Pancreas (tissue), 10 donors: ENCODE measurements around the gene SUPT4H1. TPM values are rescaled to one million over a fixed set of nuclear protein-coding genes. Genes with fewer than 3 reads are reported as not detected.

Experiments used
- ATAC-seq, 4 donors: fragments of 200-7000 bp; cut with Tn5 transposase; one replicate each; pipeline versions ENCODE4 v1.8.0 to v1.9.1; 2020; ENCODE audit warnings: mild to moderate bottlenecking in 4 of 4, moderate library complexity in 4 of 4
- DNase-seq, 6 donors: peaks; one replicate each; pipeline ENCODE4 v3.0.0-alpha.2; 2020
- FAIRE-seq: peaks from 2 replicates; lab custom pipeline; 2012; peaks lifted over from hg19 to GRCh38; lab: Jason Lieb, UNC
- H3K27ac ChIP-seq, 4 donors: fragments of 200-600 bp; sonication (generic); 1 replicate in 3 of 4; 2 replicates in 1 of 4; pipeline versions ENCODE4 v1.5.0 to v1.8.0; 2020
- H3K27me3 ChIP-seq, 4 donors: fragments of 200-600 bp; one replicate each; pipeline ENCODE4 v1.8.0; 2021
- H3K36me3 ChIP-seq, 3 donors: fragments of 200-600 bp; sonication (generic) in 1 of 3; one replicate each; pipeline versions ENCODE4 v1.5.0 to v1.8.0; 2020 to 2021
- H3K4me1 ChIP-seq, 3 donors: fragments of 200-600 bp; one replicate each; pipeline ENCODE4 v1.8.0; 2021
- H3K4me3 ChIP-seq, 4 donors: fragments of 200-600 bp; sonication (generic) in 2 of 4; one replicate each; pipeline versions ENCODE4 v1.5.0 to v1.8.0; 2020 to 2021
- H3K9me3 ChIP-seq, 4 donors: fragments of 200-600 bp; one replicate each; pipeline ENCODE4 v1.8.0; 2021
- CTCF ChIP-seq, 4 donors: fragments of 200-600 bp; sonication (generic) in 3 of 4; IDR thresholded peaks; one replicate each; pipeline versions ENCODE4 v1.5.0 to v1.8.0; 2021; ENCODE audit warnings: antibody characterized with exemption in 4 of 4
- WGBS, 2 donors: extraction: QIAGEN DNeasy Blood & Tissue Kit; methylation state at CpG; one replicate each; pipeline ENCODE4 v1.1.7; 2013; 5-methylcytosine and 5-hydroxymethylcytosine counted together
- intact Hi-C, 3 donors: fragments of 100-400 bp; cut with DNase I; formaldehyde crosslinking; loops; one replicate each; pipeline versions ENCODE4 v1.11.1 to v1.14.2; 2022
- polyA plus RNA-seq, 2 donors: library from polyadenylated mRNA; stranded (reverse); fragments of 200-250 nt; gene quantifications; one replicate each; pipeline ENCODE4 v1.2.3, GENCODE V29; 2013
- total RNA-seq, 6 donors: library from RNA; stranded (reverse); fragmentation: NEBNext Ultra II Directional in 4 of 6; extraction: Animal tissue kit (Norgen Biotek cat#: 25700) in 4 of 6; gene quantifications; one replicate each; pipeline versions ENCODE4 v1.2.1 to v1.2.4, GENCODE V29; 2021 to 2023
- donor health status: healthy with polysubstance abuse.
- donor health status: DM: no; HTN: no; CAD: no; lungs with moderate emphysema.
- donor health status: DM: no; HTN: no; CAD: no.
- donor health status: control.
- donor health status: control.
- donor health status: Bipolar disorder and iron deficiency.
- donor health status: DM: yes; HTN: yes; CAD: no.
- donor health status: DM: no; HTN: no; CAD: no.
- donor health status: DM: no; HTN: no; CAD: no.
- donor health status: DM: yes; HTN: yes; CAD: no.

The SUPT4H1 gene
- total and polyA plus RNA-seq, 8 donors: 14.1 to 43.7 (median 27.1) TPM

- no peak for TF ChIP-seq CTCF (IDR thresholded peaks at IDR 0.05)
- intact Hi-C loops: no loop called here
These were observed 10.5 kb upstream of the SUPT4H1 start for GRCh38 chr17:58362368-58363014.

GRCh38 chr17:58360296-58361063 lies 8.5 kb upstream of the SUPT4H1 start:
- 73 to 76% methylated on average over 5 of the region's 5 CpGs for WGBS, 2 donors
- intact Hi-C loops: no loop called here
- ATAC-seq: no peak

More at GRCh38 chr17:58362368-58363014, 10.5 kb upstream of the SUPT4H1 start:
- Histone ChIP-seq H3K4me3 (no peak overlapping the region), H3K36me3 (peaks cover 0 to 30% (median 8%) of the 10 kb centered on the region in 3 donors), H3K4me1 (no peaks in the 10 kb centered on the region), H3K27ac (no peak overlapping the region), H3K9me3 (no peaks in the 10 kb centered on the region), H3K27me3 (no peaks in the 10 kb centered on the region)
- DNase-seq (no peak), ATAC-seq (no peak), FAIRE-seq (no peak)
- WGBS, 2 donors: 94% methylated on average over 16 of the region's 16 CpGs

GRCh38 chr17:58358408-58359172 lies 6.6 kb upstream of the SUPT4H1 start:
- Histone ChIP-seq H3K9me3 (no peaks in the 10 kb centered on the region), H3K27ac (no peak overlapping the region), H3K4me1 (no peaks in the 10 kb centered on the region), H3K27me3 (no peaks in the 10 kb centered on the region), H3K4me3 (no peak overlapping the region), H3K36me3 (peaks cover 0 to 41% (median 8%) of the 10 kb centered on the region in 3 donors)
- intact Hi-C loops: loop anchor here in 2 of 3 donors (10.0 kb wide), 1 partner anchor 56 kb away; the partner anchor contains the start of gene RNF43 (in 2 of the 2)
- no peak for ATAC-seq
- no peak for TF ChIP-seq CTCF (IDR thresholded peaks at IDR 0.05)
- 87 to 94% methylated on average over 16 of the region's 16 CpGs for WGBS, 2 donors
- peak in 1 of 6 donors; percentile 74 for DNase-seq
- no peak for FAIRE-seq

More at GRCh38 chr17:58360296-58361063, 8.5 kb upstream of the SUPT4H1 start:
- H3K27me3 ChIP-seq: no peaks in the 10 kb centered on the region
- DNase-seq (no peak), FAIRE-seq (no peak)
- no peaks in the 10 kb centered on the region for H3K4me1 ChIP-seq
- no peaks in the 10 kb centered on the region for H3K9me3 ChIP-seq
- no peak overlapping the region for H3K27ac ChIP-seq
- no peak for TF ChIP-seq CTCF (IDR thresholded peaks at IDR 0.05)
- no peak overlapping the region for H3K4me3 ChIP-seq
- peaks cover 0 to 42% (median 8%) of the 10 kb centered on the region in 3 donors for H3K36me3 ChIP-seq

- FAIRE-seq: no peak
- no peak for TF ChIP-seq CTCF (IDR thresholded peaks at IDR 0.05)
- no peak for DNase-seq
- Histone ChIP-seq H3K9me3 (no peaks in the 10 kb centered on the region), H3K36me3 (peaks cover 0 to 31% (median 8%) of the 10 kb centered on the region in 3 donors), H3K27me3 (no peaks in the 10 kb centered on the region), H3K4me1 (peaks cover 0 to 4% (median 0%) of the 10 kb centered on the region in 3 donors), H3K4me3 (no peak overlapping the region), H3K27ac (no peak overlapping the region)
- 94 to 97% methylated on average over 22 of the region's 22 CpGs for WGBS, 2 donors
- ATAC-seq: no peak
- intact Hi-C loops: loop anchor here in 2 of 3 donors (10.0 kb wide), 1 partner anchor 57 kb away; the partner anchor contains the start of gene RNF43 (in 2 of the 2)
These were observed 5.6 kb upstream of the SUPT4H1 start for GRCh38 chr17:58357312-58358297.
